GM21360 (cell line): Measurements from ENCODE around the gene C5.

Source experiments
- ATAC-seq: cut with Tn5 transposase; IDR thresholded peaks from one replicate; pipeline ENCODE4 v1.9.1; 2021; ENCODE audit warnings: mild to moderate bottlenecking, moderate library complexity; ENCODE audit not compliant: unreplicated experiment

C5 gene

DNA sequence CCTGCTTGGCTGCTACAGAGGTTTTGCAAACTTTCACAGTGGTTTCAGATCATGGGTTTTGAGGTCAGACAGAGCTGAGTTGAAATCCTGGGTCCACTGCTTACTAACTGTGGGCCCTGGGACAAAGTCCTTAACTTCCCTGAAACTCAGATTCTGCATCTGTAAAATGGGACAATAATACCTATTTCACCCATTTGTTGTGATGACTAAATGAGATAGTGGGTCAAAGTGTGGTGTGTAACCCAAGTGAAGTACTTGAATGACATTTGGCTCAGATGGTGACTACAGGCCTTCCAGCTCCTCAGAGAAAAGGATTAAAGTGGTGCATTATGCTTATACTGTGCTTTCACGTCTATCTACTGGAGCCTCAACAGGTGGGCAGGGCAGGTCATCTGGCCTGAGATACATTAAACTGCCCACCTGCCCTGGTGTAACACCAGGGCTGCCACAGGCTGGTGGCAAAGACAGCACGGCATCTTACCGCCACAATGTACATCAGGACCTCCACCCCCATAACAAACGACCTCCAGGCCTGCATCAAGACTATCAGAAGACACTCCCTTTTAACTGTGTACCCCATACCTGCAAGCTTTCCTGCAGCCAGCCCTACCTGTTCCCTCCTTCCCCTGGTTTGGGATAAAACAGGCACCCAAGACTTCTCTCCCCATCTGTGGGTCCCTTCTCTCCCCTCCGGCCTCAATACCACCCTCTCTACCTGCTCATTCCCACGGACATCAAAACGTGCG, 122.6 kb downstream of the C5 start:
- ATAC-seq, result no peak

DNA sequence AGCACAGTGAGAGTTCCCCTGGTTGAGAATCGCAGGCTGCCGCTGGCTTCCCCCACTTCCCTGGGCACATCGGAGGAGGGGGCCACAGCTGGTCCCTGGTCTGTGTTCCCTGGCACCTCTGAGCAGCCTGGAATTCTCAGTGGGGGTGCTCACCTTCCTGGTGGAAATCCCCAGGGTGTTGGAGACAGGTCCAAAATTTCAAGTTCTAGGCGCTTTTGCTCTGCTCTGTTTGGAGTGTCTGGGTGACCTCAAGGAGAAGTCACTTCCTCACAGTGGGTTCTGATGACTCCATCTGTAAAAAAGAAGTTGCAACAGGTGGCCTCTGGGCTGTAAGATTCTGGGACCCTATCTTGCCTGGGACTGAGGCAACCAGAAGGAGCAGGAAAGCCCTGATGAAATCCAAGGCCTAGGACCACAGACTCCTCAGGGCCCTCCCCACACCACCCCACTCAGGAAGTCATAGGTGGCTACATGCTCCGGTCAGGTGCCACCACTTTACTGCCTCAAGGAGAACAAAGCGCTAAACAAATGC, 123.6 kb downstream of the C5 start, which contains the start of gene TRAF1:
Gene TRAF1, minus strand, starts transcription at position 400 of the 532 bp plus-strand sequence. CDS start 721 bp downstream, outside the sequence.
- ATAC-seq, result peak; percentile 11

DNA sequence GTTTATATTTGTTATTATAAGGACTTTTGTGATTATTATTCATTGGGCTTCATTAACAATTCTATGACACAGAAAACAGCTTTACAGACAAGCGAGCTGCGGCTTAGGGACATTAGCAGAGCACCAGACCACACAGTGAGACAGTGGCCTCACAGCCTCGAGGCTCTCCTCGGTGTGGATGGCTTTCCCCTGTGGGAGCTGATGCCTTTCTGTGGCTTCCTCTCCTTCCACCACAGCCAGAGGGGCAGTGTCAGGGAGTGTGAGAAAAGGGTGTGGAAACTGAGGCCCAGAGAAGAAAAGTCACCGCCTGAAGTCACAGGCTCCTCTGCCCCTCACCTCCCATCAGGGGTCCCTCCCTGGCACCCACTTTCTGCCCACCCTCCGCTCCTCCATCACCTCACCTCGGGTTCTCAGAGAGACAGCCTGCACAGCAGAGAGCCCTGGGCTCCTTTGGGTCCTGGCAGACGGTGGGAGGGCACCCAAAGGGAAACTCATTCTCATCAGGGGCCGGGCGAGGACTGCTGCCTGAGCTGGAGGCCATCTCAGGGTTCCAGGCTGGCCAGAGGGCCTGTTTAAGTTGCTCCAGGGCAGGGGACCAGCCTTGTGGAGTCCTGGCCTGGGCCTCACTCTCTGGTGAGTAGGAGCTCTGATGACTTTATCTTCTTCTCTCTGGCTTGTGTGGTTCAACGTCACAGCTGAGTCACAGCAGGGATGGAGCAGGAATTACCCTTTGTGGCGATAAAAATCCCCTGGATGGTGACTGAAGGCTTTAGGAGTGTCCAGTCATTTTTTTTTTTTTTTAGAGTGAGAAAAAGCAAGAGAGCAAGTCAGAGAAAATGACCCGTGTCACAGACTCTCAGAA, 124.3 kb downstream of the C5 start:
- peak; percentile 33 for ATAC-seq

DNA sequence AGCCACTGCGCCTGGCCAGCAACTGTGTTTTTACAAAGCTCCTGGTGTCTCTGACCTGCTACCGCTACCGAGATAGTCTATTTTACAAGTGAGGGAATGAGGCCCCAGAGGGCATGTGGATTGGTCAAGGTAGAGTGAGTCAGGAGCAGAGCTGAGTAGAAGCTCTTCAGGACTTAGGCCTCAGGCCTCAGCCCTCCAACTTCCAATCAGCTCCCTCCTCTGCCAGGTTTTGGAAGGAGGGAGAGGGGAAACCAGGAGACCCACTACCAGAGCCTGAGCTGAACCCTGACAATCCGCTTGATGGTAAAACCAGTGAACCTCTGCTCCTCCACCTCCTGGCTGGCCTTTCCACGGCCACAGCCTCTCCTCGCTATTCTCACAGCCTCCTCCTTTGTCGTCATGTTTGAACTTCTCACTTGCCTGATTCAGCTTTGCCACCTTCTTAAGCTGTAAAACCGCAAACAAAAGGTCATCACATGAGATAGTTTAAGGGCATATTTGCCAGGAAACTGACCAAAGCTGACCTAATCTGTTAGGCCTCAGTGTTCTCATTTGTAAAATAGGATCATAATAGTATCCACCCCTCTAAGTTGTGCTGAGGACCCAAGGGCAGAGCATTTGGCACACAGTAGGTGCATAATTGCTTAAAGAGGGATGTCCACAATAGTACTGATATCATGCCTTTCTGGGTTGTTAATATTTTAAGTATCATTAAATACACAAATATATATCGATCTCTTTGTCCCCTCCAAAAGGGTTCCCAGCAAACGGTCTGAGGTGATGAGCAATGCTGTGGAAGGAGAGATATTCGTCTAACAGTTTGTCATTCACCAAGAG, 125.2 kb downstream of the C5 start:
- no peak for ATAC-seq

DNA sequence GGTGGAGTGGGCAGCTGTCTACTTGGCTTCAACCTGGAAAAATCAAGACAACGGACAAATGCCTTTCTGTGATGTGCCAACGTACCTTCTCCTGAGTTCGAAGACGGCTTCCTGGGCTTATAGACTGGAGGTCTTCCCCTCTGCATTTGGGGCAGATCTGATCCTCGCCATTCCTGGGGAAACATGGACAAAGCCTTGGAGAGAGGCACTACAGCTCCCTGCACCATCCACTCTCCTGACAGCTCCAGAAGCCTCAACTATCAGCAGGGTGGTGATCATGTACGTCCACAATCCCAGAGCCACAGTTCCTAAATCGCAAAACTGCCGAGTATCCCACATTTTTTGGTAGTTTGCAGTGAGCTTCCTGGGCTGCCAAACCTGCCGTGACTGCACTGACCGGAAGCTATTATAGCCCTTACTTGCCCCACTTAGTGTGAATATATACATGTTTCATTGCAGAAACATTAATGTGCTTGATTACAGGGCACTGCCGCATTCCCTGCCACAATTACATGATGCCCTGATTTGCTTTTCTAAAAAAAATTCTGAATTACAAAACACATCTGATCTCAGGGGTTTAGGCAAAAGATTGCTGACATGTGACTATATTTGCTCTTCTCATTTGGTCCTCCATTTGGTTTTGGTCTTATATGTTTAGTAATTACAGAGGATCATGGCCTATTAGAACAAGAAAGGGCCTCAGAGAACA, 126.3 kb downstream of the C5 start:
- ATAC-seq, result no peak

DNA sequence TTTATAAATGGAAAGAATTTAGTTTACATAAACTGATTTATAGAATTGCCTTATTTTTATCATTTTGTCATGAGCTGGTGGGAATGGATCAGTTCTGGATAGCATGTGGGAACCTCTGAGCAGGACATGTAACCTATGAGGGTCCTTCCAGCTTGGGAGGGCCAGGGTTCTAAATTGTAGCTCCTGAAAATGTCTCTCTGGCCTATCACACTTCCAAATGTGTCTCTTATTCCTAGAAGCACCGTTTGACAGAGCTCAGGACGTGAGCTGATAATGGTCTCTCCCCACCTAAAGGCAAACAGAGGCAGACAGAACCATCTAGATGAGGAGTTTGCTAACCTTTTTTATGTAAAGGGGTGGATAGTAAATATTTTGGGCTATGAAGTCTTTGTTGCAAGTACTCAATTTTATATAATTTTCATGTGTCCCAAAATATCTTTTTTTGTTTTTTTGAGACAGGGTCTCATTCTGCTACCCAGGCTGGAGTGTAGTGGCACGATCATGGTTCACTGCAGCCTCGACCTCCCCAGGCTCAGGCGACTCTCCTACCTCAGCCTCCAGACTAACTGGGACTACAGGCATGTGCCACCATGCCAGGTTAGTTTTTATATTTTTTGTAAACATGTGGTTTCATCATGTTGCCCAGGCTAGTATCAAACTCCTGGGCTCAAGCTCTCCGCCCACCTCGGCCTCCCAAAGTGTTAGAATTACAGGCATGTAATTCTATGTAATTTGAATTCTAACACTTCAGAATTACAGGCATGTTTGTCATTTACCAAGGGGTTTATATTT, 127.5 kb downstream of the C5 start:
- no peak for ATAC-seq

DNA sequence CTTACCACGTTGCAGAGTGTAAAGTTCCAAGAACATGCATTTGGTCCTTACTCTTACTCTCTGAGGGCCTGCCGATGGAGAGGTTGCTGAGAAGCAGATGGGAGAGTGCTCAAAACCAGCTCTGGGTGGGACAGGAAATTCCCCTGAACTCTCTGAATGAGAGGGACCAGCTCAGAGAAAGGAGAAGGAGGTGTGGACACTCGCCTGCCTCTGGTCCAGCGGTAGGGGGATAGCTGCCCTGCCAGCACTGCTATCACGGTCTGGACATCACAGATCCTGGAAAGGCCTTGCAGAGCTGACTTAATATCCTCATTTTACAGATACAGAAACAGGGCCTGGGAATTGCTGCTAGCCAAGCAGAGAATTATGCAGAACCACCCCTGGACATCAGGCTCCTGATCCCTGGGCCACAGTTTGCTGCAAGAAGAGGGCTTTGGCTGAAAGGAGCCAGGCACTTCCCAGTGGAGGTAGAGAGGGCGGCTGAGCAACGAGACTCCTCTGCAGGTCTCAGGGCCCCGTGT, 128.4 kb downstream of the C5 start:
- no peak for ATAC-seq

DNA sequence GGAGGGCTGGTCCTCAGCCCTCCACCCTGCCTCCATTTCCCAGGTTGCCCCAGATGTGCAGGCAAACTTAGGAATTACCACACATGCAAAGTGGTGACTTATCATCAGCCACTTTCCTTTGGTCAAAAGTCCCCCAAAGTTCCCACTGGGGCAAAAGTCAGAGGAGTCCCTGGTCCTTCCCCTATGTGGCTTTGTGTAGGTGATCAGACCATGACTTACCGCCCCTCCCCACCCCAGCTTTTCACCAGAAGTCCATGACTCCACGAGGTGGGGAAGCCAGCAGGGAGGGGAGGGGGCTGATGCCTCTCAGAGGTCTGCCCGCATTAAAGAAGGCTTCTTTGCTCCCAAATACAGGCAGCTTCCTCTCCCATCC, 129.3 kb downstream of the C5 start:
- ATAC-seq, result no peak

DNA sequence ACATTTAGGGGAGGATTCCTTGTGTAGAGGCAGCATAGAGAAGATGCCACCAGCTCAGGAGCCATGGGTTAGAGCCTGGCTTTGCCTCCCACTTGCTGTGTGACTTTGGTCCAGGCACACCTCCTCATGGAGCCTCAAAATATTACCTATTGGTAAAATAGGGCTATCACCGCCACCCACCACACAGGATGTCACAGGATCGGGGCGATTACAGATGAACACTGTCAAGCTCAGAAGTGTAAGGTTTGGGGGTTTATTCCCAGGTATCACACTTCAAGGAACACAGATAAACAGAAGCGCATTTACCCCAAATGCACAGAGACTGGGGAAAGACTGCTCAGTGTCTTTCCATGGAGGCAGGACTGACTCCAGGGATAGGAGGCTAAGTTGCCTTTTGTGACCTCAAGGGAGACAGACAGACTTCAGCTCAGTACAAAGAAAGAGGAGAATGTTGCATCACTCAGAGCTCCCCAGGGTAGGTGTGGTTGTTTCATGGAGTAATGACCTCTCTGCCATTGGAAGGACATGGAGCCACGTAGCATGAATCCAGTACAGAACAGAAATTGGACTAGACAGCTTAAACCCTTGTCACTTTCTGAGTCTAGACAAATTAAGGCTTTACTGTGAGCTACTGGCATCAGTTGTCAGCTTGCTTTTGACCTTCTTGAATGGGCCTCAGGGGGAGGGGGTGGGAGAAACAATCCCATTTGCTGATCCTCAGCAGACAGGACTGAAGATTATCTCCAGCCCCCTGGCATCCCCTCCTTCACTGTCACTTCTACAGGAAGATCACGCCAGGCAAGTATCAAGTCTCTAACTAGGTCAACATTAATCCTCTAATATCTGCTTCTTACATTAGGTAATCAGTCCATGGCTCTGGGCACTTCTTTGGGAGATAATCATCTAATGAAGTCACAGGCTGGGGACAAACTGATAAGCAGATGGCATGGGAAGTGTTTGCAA, 130.0 kb downstream of the C5 start:
- no peak for ATAC-seq

DNA sequence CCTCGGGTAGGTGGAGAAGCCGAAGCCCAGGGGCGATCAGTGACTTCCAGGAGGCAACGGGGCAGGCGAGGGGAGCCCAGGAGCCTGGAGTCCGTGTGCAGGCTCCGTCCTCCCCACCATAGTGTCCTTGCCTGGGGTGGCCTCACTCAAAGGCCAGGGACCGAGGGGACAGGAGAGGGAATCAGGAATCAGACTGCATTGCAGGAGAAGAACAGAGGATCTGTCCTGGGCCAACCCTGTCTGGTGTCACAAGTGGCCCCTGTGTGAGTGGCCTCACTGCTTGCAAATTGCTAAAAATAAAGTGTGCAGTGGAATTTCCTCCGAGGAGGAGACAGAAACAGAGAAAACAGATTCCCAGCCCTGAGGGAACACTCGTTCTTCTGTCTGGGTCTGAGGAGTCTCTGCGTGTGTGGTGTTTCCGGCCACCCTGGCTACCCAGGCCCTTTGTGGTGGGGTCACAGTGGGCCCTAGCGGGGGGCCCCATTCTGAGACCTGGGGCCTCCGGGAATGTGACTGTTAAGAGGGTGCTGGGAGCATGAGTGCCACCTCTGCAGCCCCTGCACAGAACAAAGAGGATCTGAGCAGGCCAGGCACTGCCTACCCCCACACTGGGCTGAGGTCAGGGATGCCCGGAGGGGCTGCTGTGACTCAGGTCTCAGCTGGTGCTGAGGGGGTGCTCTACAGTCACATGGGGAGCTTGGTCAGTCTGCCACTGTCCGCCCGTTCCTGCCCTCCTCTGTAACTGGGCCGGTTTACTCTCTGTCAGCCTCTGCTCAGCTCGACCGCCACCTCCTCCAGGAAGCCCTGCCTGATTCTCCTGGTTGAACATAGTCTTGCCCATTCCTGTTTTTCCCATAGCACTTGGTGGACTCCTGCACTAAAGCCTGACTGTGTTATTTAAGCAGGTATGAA, 130.9 kb downstream of the C5 start:
- ATAC-seq, result no peak

DNA sequence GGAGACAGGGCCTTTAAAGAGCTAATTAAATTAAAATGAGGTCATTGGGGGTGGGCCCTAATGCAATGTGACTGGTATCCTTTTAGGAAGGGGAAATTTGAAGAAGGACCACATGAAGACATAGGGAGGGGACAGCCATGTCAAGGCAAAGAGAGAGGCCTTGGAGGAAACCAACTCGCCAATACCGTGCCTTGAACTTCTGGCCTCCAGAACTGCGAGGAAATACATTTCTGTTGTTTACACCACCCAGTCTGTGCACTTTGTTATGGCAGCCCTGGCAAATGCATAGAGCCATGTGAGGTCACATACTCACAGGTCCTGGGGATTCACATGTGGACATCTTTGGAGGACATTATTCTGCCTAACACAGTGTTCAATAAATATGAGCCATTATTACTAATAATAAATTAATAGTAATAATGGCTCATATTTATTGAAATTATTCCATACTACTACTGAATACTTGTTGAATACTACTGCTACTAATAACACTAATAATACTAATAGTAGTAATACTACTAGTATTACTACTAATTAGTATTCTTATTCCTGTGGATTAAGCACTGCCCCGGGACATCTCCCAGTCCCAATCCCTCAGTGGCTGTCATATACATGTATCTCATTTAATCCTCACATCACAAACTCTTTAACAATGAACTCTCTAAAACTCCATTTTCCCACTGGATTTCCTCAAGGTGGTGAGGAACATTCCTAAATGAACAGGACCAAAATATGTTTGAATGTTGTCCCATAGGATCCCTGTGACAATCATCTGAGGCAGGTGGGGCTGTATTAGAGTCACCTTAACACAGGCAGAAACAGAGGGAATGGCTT, 131.9 kb downstream of the C5 start:
- ATAC-seq, result no peak

DNA sequence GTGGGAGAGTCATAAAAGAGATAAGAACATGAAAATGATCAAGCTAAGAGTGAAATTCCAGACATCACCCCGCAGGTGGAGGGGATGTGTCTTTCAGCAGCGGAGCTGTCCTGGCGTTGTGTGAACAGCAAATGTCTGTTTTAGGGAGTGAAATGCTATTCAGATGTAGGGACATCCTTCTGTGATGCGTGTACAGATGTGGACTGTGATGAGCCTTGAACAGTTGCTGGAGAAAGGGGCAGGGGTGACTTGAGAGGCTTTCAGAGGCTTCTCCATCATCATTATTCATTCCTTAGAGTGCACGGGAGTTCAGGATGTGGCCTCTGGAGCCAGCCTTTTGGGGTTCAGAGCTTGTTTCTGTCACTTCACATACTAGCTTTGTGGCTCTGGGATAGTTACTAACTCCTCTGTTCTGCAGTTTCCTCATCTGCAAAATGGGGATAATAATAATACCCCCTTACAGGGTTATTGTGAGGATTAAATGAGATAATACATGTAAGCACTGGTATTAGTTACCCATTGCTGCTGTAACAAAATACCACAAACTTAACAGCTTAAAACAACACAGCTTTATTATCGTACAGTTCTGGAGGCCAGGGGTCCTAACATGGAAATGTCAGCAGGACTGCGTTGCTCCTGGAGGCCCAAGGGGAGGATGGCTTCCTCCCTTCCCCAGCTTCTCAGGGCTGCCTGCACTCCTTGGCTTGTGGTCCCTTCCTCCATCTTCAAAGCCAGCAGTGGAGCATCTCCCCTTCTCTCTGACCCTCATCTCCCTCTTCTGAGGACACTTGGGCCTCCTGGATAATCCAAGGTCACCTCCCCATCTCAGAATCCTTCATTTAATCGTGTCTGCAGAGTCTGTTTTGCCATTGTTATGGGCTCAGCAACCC, 132.8 kb downstream of the C5 start:
- ATAC-seq, result no peak

DNA sequence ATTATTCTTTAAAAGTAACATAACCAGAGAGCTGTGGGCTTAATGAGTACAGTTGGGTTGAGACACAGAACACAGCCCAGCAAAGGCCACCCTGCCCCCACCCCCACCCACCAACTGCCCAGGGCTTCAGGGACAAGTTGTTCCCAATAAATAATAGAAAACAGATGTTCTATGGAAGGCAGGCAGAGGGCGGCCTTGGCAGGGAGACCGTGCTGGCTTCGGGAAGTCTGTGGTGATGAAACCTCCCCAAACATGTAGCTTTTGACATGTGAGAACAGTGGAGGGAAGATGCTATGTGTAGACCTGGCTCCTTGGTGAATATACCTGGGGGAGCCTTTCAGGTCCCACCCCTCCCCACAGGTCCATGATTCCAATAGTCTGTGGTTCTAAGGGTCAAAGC, 133.5 kb downstream of the C5 start:
- ATAC-seq, result no peak

DNA sequence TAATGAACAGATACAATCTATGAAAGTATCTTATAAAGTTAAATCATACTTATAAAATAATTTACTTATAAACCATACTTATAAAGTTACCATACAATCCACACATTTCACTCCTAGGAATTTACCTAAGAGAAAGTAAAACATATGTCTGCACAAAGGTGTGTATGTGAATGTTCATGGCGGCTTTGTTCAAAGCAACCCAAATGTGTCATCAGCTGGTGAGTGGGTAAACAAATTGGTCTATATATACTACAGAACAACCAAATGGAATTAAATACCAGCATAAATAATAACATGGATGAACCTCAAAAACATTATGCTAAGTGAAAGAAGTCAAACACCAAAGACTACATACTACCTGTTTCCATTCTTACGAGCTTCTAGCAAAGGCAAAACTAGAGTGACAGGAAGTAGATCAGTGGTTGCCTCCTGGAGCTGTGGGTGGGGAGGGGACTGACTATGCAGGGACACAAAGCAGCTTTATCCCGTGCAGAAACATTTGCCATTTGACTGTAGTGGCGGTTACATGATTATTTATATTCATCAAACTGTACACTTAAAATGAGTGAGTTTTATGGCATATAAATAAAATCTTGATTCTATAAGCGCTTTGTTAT, 134.1 kb downstream of the C5 start:
- no peak for ATAC-seq

DNA sequence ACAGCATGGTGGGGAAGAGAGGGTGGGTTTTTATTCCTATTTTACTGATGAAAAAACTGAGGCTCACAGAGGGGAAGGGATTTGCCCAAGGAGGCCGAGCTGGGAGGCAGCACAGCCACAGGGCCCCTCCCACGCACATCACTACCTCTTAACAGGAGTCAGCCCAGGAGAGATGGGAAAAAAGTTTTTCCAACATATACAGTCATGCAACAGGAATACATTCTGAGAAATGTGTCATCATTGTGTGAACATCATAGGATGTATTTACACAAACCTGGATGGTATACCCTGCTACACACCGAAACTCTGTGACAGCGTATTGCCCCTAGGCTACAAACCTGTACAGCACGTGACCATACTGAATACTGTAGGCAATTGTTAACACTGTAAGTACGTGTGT, 135.1 kb downstream of the C5 start:
- ATAC-seq, result no peak
